Pancreas (tissue), 10 donors: Measurements from ENCODE around the gene DGCR8. TPM values are rescaled to one million over a fixed set of nuclear protein-coding genes. Genes with fewer than 3 reads are reported as not detected.

Source experiments
- ATAC-seq, 4 donors: fragments of 200-7000 bp; cut with Tn5 transposase; one replicate each; pipeline versions ENCODE4 v1.8.0 to v1.9.1; 2020; ENCODE audit warnings: mild to moderate bottlenecking in 4 of 4, moderate library complexity in 4 of 4
- DNase-seq, 6 donors: peaks; one replicate each; pipeline ENCODE4 v3.0.0-alpha.2; 2020
- FAIRE-seq: peaks from 2 replicates; lab custom pipeline; 2012; peaks lifted over from hg19 to GRCh38; lab: Jason Lieb, UNC
- H3K27ac ChIP-seq, 4 donors: fragments of 200-600 bp; sonication (generic); 1 replicate in 3 of 4; 2 replicates in 1 of 4; pipeline versions ENCODE4 v1.5.0 to v1.8.0; 2020
- H3K27me3 ChIP-seq, 4 donors: fragments of 200-600 bp; one replicate each; pipeline ENCODE4 v1.8.0; 2021
- H3K36me3 ChIP-seq, 3 donors: fragments of 200-600 bp; sonication (generic) in 1 of 3; one replicate each; pipeline versions ENCODE4 v1.5.0 to v1.8.0; 2020 to 2021
- H3K4me1 ChIP-seq, 3 donors: fragments of 200-600 bp; one replicate each; pipeline ENCODE4 v1.8.0; 2021
- H3K4me3 ChIP-seq, 4 donors: fragments of 200-600 bp; sonication (generic) in 2 of 4; one replicate each; pipeline versions ENCODE4 v1.5.0 to v1.8.0; 2020 to 2021
- H3K9me3 ChIP-seq, 4 donors: fragments of 200-600 bp; one replicate each; pipeline ENCODE4 v1.8.0; 2021
- WGBS, 2 donors: extraction: QIAGEN DNeasy Blood & Tissue Kit; methylation state at CpG; one replicate each; pipeline ENCODE4 v1.1.7; 2013; 5-methylcytosine and 5-hydroxymethylcytosine counted together
- intact Hi-C, 3 donors: fragments of 100-400 bp; cut with DNase I; formaldehyde crosslinking; loops; one replicate each; pipeline versions ENCODE4 v1.11.1 to v1.14.2; 2022
- polyA plus RNA-seq, 2 donors: library from polyadenylated mRNA; stranded (reverse); fragments of 200-250 nt; gene quantifications; one replicate each; pipeline ENCODE4 v1.2.3, GENCODE V29; 2013
- total RNA-seq, 6 donors: library from RNA; stranded (reverse); fragmentation: NEBNext Ultra II Directional in 4 of 6; extraction: Animal tissue kit (Norgen Biotek cat#: 25700) in 4 of 6; gene quantifications; one replicate each; pipeline versions ENCODE4 v1.2.1 to v1.2.4, GENCODE V29; 2021 to 2023
- TF ChIP-seq, protein P1 (sequence below), 4 donors: fragments of 200-600 bp; sonication (generic) in 3 of 4; IDR thresholded peaks; one replicate each; pipeline versions ENCODE4 v1.5.0 to v1.8.0; 2021; ENCODE audit warnings: antibody characterized with exemption in 4 of 4
- donor health status: healthy with polysubstance abuse.
- donor health status: DM: no; HTN: no; CAD: no; lungs with moderate emphysema.
- donor health status: DM: no; HTN: no; CAD: no.
- donor health status: control.
- donor health status: control.
- donor health status: Bipolar disorder and iron deficiency.
- donor health status: DM: yes; HTN: yes; CAD: no.
- donor health status: DM: no; HTN: no; CAD: no.
- donor health status: DM: no; HTN: no; CAD: no.
- donor health status: DM: yes; HTN: yes; CAD: no.

Gene DGCR8
- total and polyA plus RNA-seq, 8 donors, result 14.9 to 31.9 (median 18.9) TPM

DNA sequence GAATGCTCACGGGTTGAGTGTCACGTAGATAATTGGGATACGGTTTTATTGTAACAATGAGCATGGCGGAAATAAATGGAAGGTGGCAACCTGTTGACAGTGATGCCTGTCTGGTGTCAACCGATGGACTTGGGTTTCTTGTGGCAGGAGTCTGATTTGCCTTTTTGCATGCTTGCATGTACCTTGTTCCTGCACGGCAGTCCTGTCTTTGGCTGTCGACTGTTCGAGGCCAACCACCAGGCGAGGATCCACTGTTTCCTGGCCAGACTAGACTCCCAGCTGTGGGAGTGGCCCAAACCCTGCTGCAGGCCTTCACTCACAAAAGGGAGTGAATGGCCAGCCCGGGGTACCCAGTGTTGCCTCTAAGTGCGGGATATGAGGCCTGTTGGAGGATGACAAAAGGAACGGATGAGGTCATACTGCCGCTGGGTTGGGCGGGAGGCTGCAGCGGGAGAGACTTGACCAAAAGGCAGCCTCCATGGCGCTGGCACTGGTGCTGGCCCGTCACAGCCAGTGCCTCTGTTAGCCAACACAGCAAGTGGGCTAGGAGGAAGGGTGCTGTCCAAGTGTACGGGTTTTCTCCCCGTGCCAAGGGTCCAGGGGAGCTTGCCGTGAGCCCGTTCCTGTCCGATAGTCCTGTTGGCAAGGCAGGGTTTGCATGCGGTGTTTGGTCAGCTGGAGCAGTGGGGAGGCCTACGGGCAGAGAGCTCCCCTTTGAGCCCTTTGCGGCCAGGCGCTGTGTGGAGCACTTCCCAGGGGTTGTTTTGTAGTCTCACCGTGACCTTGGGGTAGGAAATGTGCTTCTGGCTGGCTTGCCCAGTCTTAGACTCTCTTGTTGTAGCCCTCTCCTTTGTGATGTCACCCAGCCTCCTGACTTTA, 974 bp downstream of the DGCR8 start:
- ATAC-seq (peak in 3 of 4 donors; percentile 8 to 15 (median 12)), FAIRE-seq (no peak)
- intact Hi-C loops, result no loop called here

DNA sequence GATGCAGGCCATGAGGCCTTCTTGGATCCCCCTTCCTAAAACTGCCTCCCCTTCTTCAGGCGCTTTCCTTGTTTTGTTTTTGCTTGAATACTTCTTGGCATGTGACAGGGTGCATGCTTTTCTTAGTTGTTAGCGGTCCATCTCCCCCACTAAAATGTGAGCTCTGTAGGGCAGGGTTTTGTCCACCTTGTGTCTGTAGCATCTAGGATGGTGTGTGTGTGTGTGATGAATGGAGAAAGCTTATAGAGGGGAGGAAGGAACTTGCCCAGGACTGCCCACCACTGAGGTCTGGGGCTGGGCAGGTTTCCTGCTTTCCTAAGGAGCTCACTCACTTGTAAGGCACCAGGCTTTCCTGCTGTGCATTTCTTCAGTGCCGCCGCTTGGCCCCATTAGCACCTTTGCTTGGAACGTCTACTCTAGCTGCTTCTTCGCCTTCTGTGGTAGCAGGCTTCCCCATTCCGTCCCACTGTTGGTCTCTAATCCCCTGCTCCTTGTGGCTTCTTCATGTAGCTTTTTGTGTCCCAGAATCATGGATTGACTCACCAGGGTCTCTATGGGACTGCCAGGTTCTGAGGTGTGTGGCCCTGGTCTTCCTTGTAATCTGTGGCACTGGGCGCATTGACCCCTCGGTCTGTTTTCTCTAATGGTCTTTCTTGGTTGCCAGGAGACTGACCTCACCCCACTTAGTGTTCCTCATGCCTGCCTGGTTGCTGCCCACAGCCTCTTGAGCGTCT, 3.3 kb downstream of the DGCR8 start:
- TF ChIP-seq, protein P1, sequence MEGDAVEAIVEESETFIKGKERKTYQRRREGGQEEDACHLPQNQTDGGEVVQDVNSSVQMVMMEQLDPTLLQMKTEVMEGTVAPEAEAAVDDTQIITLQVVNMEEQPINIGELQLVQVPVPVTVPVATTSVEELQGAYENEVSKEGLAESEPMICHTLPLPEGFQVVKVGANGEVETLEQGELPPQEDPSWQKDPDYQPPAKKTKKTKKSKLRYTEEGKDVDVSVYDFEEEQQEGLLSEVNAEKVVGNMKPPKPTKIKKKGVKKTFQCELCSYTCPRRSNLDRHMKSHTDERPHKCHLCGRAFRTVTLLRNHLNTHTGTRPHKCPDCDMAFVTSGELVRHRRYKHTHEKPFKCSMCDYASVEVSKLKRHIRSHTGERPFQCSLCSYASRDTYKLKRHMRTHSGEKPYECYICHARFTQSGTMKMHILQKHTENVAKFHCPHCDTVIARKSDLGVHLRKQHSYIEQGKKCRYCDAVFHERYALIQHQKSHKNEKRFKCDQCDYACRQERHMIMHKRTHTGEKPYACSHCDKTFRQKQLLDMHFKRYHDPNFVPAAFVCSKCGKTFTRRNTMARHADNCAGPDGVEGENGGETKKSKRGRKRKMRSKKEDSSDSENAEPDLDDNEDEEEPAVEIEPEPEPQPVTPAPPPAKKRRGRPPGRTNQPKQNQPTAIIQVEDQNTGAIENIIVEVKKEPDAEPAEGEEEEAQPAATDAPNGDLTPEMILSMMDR (IDR thresholded peaks at IDR 0.05), result no peak
- H3K9me3 ChIP-seq, result no peaks in the 10 kb centered on the region
- no peak for DNase-seq
- peaks cover 16 to 31% (median 18%) of the 10 kb centered on the region in 3 donors for H3K4me1 ChIP-seq
- H3K27me3 ChIP-seq, result no peaks in the 10 kb centered on the region
- peaks cover 4 to 25% (median 13%) of the 10 kb centered on the region in 3 donors for H3K36me3 ChIP-seq
- H3K4me3 ChIP-seq, result no peak overlapping the region
- ATAC-seq, result no peak
- intact Hi-C loops, result no loop called here
- H3K27ac ChIP-seq, result no peak overlapping the region
- WGBS, 2 donors, result 87 to 88% methylated on average over 10 of the region's 10 CpGs
- no peak for FAIRE-seq

More for the DNA sequence above, 974 bp downstream of the DGCR8 start:
- H3K36me3 ChIP-seq, result peaks cover 0 to 4% (median 2%) of the 10 kb centered on the region in 3 donors
- TF ChIP-seq, protein P1 (IDR thresholded peaks at IDR 0.05), result no peak
- H3K4me1 ChIP-seq, result peaks cover 16 to 31% (median 18%) of the 10 kb centered on the region in 3 donors
- WGBS, 2 donors, result 6 to 9% methylated on average over 27 of the region's 27 CpGs
- DNase-seq, result peak in 5 of 6 donors; percentile 42 to 78 (median 48)
- H3K4me3 ChIP-seq, result peak overlapping the region; percentile 62 to 86 (median 72)
- H3K27ac ChIP-seq, result peak overlapping the region; percentile 77 to 83 (median 80)
- no peaks in the 10 kb centered on the region for H3K27me3 ChIP-seq
- H3K9me3 ChIP-seq, result no peaks in the 10 kb centered on the region

DNA sequence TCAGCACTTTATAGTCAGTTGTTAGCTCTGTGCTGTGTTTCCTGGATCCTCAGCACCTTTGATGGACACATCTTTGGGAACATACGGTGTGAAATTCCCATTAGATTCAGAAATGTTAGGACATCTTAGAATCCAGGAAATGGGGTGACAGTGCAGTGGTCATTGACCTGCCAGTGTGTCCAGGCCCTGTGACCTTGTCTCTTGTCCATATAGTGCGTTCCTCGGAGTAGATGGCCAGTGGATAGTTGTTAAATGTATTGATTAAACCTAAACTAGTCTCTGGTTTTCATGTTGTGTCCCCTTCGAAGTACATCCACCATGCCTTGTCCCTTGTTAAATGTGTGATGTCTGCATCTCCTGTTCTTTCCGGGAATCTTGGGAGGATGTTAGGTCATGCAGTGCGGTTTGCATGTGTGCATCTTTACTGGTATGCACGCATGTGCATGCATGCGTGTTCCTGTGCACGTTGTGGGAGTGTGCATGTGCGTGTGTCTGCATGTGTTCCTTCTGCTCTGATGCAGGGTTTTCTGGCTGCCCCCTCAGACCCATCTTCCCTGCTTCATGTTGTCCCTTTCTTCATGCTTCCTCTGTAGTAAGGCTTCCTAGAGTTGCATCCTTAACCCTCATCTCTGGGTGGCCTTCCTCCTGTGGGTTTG, 4.0 kb downstream of the DGCR8 start:
- 68 to 75% methylated on average over 10 of the region's 10 CpGs for WGBS, 2 donors
- H3K4me1 ChIP-seq, result peaks cover 16 to 31% (median 18%) of the 10 kb centered on the region in 3 donors
- peaks cover 4 to 32% (median 14%) of the 10 kb centered on the region in 3 donors for H3K36me3 ChIP-seq
- FAIRE-seq, result no peak
- intact Hi-C loops, result no loop called here
- ATAC-seq, result no peak
- no peak for DNase-seq
- H3K27me3 ChIP-seq, result no peaks in the 10 kb centered on the region
- H3K4me3 ChIP-seq, result no peak overlapping the region
- TF ChIP-seq, protein P1 (IDR thresholded peaks at IDR 0.05), result no peak
- H3K27ac ChIP-seq, result no peak overlapping the region
- H3K9me3 ChIP-seq, result no peaks in the 10 kb centered on the region

- no peak overlapping the region for H3K27ac ChIP-seq
- H3K4me1 ChIP-seq, result peaks cover 16 to 28% (median 18%) of the 10 kb centered on the region in 3 donors
- FAIRE-seq, result no peak
- H3K9me3 ChIP-seq, result no peaks in the 10 kb centered on the region
- H3K36me3 ChIP-seq, result peaks cover 7 to 40% (median 22%) of the 10 kb centered on the region in 3 donors
- TF ChIP-seq, protein P1 (IDR thresholded peaks at IDR 0.05), result peak in 1 of 4 donors; percentile 10
- no peak overlapping the region for H3K4me3 ChIP-seq
- intact Hi-C loops, result no loop called here
- DNase-seq, result peak in 1 of 6 donors; percentile 59
- ATAC-seq, result no peak
- WGBS, 2 donors, result 64 to 69% methylated on average over 23 of the region's 23 CpGs
- no peaks in the 10 kb centered on the region for H3K27me3 ChIP-seq
These were observed 4.7 kb downstream of the DGCR8 start for GRCh38 chr22:20084547-20085413.
